Stimulated activated CD4-positive, alpha-beta T cell treated with anti-CD3 and anti-CD28 coated beads, Interleukin-1b, Interleukin-23, amount 100 ng/mL, for 24 hours (primary cell): Measurements from ENCODE around the gene FAM107B.
"Not testable (repeated sequence)": the region's sequence is repeated elsewhere in the genome, so short reads cannot be mapped to it uniquely, and the experiment has no call there.

Experiments used
- DNase-seq, 4 experiments: peaks; one replicate each; pipeline ENCODE4 v3.0.0-alpha.2; 2020; ENCODE audit warnings: low read depth in 4 of 4, low spot score in 1 of 4

Gene FAM107B

DNA sequence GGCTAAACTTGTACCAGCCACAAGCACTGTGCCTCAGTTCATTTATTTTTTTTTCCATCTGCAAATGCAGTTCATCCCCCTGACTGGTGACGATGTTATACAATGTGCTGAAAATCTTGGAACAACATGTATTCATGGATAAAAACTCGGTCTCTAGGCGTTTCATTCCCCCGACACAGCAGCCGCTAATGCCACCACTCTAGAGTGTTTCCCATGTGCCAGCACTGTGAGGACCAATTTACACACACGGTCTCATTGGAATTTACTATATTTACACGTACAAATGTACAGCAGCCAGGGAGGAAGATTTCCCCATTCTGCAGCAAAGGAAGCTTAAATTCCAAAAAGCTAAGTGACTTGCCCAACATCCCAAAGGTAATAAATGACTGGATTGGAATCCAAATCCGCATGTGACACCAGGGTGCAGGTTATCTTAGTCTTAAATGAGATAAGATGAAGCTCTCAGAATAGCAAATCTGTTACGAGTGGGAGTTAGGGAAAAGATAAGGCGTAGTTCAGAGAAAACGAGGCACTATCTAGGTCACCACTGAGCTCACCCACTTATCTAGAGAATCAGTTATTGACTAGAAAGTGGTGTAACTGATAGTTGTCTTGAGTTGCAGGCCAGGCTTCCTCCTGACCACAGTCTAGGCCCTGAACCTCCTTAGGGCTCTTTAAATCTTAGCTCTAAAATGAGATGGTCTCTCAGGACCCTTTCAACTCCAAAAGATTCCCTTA lies 36.7 kb downstream of the FAM107B start:
- no peak for DNase-seq

DNA sequence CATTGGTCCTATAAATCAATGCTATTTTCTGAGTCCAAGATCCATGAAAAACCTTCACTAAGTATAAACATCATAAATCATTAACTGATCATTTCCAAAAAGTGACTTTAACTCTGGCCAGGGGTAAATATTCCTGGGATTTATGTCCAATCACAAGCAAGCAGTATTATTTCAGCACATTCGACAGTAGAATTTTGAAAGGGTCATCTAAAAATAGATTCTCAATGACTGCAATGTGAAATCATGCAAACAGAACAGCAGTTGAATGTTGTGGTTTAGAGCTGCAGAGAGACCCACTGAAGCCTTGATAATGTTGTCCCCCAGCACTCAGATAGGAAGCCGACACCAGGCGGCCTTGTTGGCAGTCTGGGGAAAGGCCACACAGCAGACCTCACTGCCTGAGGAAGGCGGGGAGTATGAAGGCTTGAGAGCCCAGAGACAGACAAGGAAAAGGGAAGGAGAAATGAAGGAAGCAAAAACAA lies 38.1 kb downstream of the FAM107B start:
- DNase-seq: no peak

GRCh38 chr10:14736043-14736442 lies 38.7 kb downstream of the FAM107B start:
- no peak for DNase-seq

- DNase-seq: no peak
Observed at GRCh38 chr10:14731875-14732512, 42.7 kb downstream of the FAM107B start.

GRCh38 chr10:14728346-14728745 lies 46.4 kb downstream of the FAM107B start:
- DNase-seq: no peak

DNA sequence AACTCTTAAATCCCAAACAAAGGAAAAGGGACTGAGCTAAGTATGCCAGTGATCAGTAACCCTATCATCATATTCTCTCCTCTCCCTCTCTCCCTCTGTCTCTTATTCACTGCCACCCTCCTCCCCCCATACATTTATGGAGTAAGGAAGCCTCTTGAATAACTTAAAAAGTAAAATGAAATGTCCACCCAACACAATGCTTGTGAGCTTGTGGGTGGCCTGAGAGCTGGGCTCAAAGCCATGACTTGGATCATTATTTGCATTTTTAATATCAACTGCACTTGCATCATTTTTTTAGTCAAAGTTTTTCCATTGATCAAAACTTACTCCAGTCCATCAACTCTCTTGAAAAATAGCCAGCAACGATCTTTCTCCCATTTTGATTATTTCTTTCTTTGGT lies 46.8 kb downstream of the FAM107B start:
- no peak for DNase-seq

DNA sequence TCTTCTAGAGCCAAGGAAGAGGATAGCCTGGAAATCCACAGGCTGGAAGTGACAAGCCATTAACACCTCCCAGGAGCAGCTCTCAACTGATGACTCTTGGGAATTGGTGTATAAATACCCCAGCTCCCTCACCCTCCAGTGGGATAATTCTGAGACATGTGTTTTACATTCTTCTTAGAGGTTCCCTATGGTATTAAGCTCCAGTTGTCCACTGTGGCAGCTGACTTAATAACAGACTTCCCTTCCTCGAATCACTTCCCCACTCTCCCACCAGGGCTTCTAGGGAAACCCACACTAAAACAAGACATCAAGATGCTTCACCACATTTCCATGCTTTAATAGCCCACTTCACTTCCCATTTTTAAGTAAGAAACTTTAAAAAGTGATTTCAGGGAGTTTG lies 47.2 kb downstream of the FAM107B start:
- DNase-seq: no peak

GRCh38 chr10:14724931-14725330 lies 49.8 kb downstream of the FAM107B start:
- no peak for DNase-seq

- DNase-seq: no peak
Observed at GRCh38 chr10:14723052-14723689, 51.5 kb downstream of the FAM107B start.

- no peak for DNase-seq
Observed at GRCh38 chr10:14717552-14717951, 57.1 kb downstream of the FAM107B start.

- no peak for DNase-seq
Observed at GRCh38 chr10:14712991-14713424, 61.7 kb downstream of the FAM107B start.

DNA sequence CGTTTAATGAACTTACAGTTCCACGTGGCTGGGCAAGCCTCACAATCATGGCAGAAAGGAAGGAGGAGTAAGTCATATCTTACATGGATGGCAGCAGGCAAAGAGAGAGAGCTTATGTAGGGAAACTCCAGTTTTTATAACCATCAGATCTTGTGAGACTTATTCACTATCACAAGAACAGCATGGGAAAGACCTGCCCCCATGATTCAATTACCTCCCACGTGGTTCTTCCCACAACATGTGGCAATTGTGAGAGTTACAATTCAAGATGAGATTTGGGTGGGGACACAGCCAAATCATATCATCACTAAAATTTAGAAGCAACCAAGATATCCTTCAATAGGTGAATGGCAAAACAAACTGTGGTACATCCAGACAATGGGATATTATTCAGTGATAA lies 65.4 kb downstream of the FAM107B start:
- not testable (repeated sequence) for DNase-seq

GRCh38 chr10:14707481-14707880 lies 67.2 kb downstream of the FAM107B start:
- DNase-seq: no peak

DNA sequence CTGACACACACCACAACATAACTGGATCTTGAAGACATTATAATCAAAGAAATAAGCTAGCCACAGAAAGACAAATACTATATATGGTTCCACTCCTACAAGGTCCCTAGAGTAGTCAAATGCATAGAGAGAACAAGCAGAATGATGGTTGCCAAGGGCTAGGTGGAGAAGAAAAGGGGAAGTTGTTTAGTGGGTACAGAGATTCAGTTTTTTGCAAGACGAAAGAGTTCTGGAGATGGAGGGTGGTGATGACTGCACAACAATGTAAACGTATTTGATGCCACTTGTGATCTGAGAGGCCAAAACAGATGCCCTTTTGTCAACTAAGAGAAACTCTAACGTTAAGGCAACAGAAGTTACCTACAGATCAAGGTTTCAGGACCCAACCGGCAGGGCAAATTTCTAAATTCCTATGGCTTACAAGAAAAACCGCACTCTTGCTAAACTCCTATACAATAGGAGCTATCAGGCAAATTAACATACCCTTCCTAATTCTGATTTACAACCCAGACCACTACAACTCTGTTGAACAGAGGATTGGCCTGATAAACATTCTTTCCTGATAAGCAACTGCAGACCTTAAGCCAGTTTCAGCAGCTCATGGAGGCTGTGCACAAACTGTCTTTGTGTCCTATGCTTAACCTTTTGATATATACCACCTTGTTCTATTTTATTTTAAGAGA lies 69.0 kb downstream of the FAM107B start:
- DNase-seq: no peak

DNA sequence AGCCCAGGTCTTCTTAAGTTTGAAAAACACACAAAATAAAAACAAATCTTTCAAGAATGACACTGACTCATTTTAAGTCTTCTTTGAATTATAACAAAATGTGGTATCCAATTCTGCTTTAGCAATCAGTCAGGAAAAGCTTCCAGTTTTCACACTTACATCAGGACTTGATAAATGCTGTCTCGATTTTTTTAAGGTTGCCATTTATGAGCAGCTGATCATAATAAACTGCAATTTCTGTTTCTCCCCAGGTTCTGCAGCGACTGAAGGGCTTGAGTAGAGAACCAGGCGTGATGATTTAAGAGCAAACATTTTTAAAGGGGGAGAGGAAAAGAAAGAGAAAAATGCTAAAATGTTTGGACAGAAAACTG lies 71.1 kb downstream of the FAM107B start:
- DNase-seq: no peak

DNA sequence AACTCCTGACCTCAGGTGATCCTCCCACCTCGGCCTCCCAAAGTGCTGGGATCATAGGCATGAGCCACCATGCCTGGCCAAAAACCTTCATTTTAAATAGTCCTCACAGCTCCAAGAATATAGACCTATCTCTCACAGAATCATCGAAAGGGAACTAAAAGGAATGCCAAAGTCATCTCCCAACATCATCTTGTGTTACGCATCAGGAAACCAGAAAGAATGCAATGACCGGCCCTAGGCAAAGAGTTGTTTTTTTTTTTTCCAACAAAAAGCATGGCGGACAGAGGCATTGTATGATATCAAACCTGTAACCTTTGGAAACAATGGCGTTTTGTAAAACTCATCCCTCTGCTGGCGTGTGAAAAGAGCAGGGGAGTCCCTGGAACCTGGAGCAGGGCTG lies 73.2 kb downstream of the FAM107B start:
- no peak for DNase-seq

GRCh38 chr10:14700546-14700945 lies 74.2 kb downstream of the FAM107B start:
- DNase-seq: no peak

DNA sequence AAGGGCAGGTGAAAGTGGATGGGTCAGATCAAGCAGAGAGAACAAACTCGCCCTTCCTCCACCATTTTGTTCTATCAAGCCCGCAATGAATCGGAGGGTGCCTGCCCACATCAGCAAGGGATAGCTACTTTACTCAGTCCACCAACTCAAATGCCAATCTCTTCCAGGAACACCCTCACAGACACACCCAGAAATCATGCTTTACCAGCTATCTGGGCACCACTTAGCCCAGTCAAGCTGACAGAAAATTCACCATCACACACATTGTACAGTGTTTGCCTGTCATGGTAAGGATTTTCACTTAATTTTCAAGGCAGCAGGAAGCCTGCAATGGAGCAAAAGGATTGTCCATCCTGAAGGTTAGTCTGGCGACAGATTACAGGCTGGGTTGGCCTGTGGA lies 75.2 kb downstream of the FAM107B start:
- no peak for DNase-seq

- no peak for DNase-seq
Observed at GRCh38 chr10:14698829-14699170, 75.9 kb downstream of the FAM107B start.

- no peak for DNase-seq
Observed at GRCh38 chr10:14698111-14698828, 76.4 kb downstream of the FAM107B start.

DNA sequence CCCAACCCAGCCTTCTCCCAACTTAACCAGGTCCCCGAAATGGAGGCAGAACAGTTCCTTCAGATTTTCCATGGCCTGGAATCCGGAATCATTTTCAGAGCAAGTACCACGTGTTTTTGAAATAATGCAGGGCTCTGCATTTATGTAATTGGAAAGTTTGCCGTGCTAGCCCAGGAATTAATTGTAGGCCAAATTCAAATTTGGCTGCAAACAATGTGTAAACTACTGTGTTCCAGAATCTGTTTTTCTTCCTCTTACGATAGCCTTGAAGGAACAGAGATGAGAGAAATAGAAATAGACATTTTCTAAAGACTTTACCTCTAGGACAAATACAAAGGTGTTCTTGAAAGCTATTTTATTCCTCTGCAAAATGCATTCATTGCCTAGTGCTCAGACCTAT lies 77.4 kb downstream of the FAM107B start:
- DNase-seq: no peak
